CD14-positive monocyte (primary cell): ENCODE results near the gene HES4. TPM values are rescaled to one million over a fixed set of nuclear protein-coding genes. Genes with fewer than 3 reads are reported as not detected.
A peak's percentile ranks its signal among the peaks of the same experiment; 100 is the strongest.

Experiments
- DNase-seq, 3 donors: peaks; one replicate each; pipeline ENCODE4 v3.0.0-alpha.2; 2011 to 2022
- H2AFZ ChIP-seq: 2 replicates; pipeline ENCODE4 v1.6.0; 2012; ENCODE audit warnings: mild to moderate bottlenecking, low read depth, low read length, inconsistent platforms; ENCODE audit not compliant: insufficient read depth, poor library complexity, severe bottlenecking
- H3K27ac ChIP-seq, 2 donors: 1 replicate in 1 of 2; 2 replicates in 1 of 2; pipeline ENCODE4 v1.5.1; 2012 to 2013; ENCODE audit warnings: low read length in 2 of 2, control low read depth in 1 of 2, inconsistent platforms in 1 of 2, low read depth in 1 of 2, mild to moderate bottlenecking in 1 of 2
- H3K27me3 ChIP-seq, 2 donors: one replicate each; pipeline versions ENCODE4 v1.6.0 to v1.6.1; 2011 to 2013; ENCODE audit warnings: low read length in 2 of 2; ENCODE audit not compliant: control insufficient read depth in 2 of 2, insufficient read depth in 2 of 2
- H3K36me3 ChIP-seq, 2 donors: replicated peaks in 1 of 2; 1 replicate in 1 of 2; 2 replicates in 1 of 2; pipeline versions ENCODE4 v1.5.1 to v1.6.1; 2012 to 2013; ENCODE audit warnings: low read length in 2 of 2, control low read depth in 1 of 2, inconsistent platforms in 1 of 2, mild to moderate bottlenecking in 1 of 2; ENCODE audit not compliant: insufficient read depth in 2 of 2, control insufficient read depth in 1 of 2
- H3K4me1 ChIP-seq, 2 donors: 1 replicate in 1 of 2; 2 replicates in 1 of 2; pipeline versions ENCODE4 v1.5.1 to v1.6.1; 2012 to 2013; ENCODE audit warnings: low read length in 2 of 2, control low read depth in 1 of 2, inconsistent platforms in 1 of 2, mild to moderate bottlenecking in 1 of 2, moderate library complexity in 1 of 2; ENCODE audit not compliant: insufficient read depth in 2 of 2, control insufficient read depth in 1 of 2
- H3K4me2 ChIP-seq: replicated peaks from 2 replicates; pipeline ENCODE3; 2012; ENCODE audit warnings: low read length, moderate library complexity, mild to moderate bottlenecking; ENCODE audit not compliant: poor library complexity, severe bottlenecking; ENCODE audit errors: extremely low read depth
- H3K4me3 ChIP-seq, 3 experiments: fragments of 200-600 bp in 1 of 3; sonication (generic) in 1 of 3; replicated peaks in 1 of 3; 1 replicate in 2 of 3; 2 replicates in 1 of 3; pipeline ENCODE4 v1.5.1; 2011 to 2013; ENCODE audit warnings: low read length in 3 of 3, mild to moderate bottlenecking in 3 of 3, control low read depth in 2 of 3, low read depth in 2 of 3, inconsistent platforms in 1 of 3, moderate library complexity in 1 of 3
- H3K79me2 ChIP-seq: 2 replicates; pipeline ENCODE4 v1.6.0; 2012; ENCODE audit warnings: mild to moderate bottlenecking, control low read depth, inconsistent platforms, low read length, moderate library complexity; ENCODE audit not compliant: insufficient read depth
- H3K9ac ChIP-seq: 2 replicates; pipeline ENCODE4 v1.6.0; 2017; ENCODE audit warnings: low read length, mild to moderate bottlenecking; ENCODE audit not compliant: insufficient read depth, poor library complexity, severe bottlenecking
- H3K9me3 ChIP-seq, 2 donors: replicated peaks in 1 of 2; 1 replicate in 1 of 2; 2 replicates in 1 of 2; pipeline versions ENCODE4 v1.5.1 to v1.6.1; 2012 to 2013; ENCODE audit warnings: low read length in 2 of 2, control low read depth in 1 of 2; ENCODE audit not compliant: control insufficient read depth in 1 of 2, insufficient read depth in 1 of 2
- H4K20me1 ChIP-seq: 2 replicates; pipeline ENCODE4 v1.6.0; 2012; ENCODE audit warnings: mild to moderate bottlenecking, low read length, control low read depth, moderate library complexity; ENCODE audit not compliant: insufficient read depth
- H3K27ac Mint-ChIP-seq, 7 donors: one replicate each; pipeline ENCODE4 v1.8.0; 2020; ENCODE audit warnings: mild to moderate bottlenecking in 7 of 7, mixed read lengths in 7 of 7, moderate library complexity in 6 of 7, inconsistent platforms in 2 of 7
- H3K27me3 Mint-ChIP-seq, 3 donors: one replicate each; pipeline ENCODE4 v1.8.0; 2021 to 2022; ENCODE audit warnings: low read depth in 3 of 3, mild to moderate bottlenecking in 3 of 3, mixed read lengths in 3 of 3, moderate library complexity in 3 of 3, inconsistent platforms in 1 of 3
- H3K36me3 Mint-ChIP-seq, 2 donors: one replicate each; pipeline ENCODE4 v1.8.0; 2020; ENCODE audit warnings: mixed read lengths in 2 of 2, inconsistent platforms in 1 of 2, mild to moderate bottlenecking in 1 of 2
- H3K4me1 Mint-ChIP-seq: one replicate; pipeline ENCODE4 v1.8.0; 2020; ENCODE audit warnings: mild to moderate bottlenecking, mixed read lengths
- H3K4me3 Mint-ChIP-seq, 2 donors: one replicate each; pipeline ENCODE4 v1.8.0; 2020; ENCODE audit warnings: mild to moderate bottlenecking in 2 of 2, mixed read lengths in 2 of 2, moderate library complexity in 1 of 2
- H3K9me3 Mint-ChIP-seq, 7 donors: one replicate each; pipeline ENCODE4 v1.8.0; 2020 to 2022; ENCODE audit warnings: mixed read lengths in 7 of 7, mild to moderate bottlenecking in 6 of 7, moderate library complexity in 6 of 7, inconsistent platforms in 2 of 7
- CTCF ChIP-seq: fragments of 200-600 bp; IDR thresholded peaks from one replicate; pipeline ENCODE4 v1.8.0; 2022; ENCODE audit warnings: antibody characterized with exemption, mild to moderate bottlenecking
- WGBS: methylation state at CpG from one replicate; pipeline ENCODE4 v1.1.5; 2013; ENCODE audit warnings: missing lambda C conversion rate; ENCODE audit not compliant: insufficient coverage; 5-methylcytosine and 5-hydroxymethylcytosine counted together
- intact Hi-C, 2 donors: fragments of 100-400 bp; cut with micrococcal nuclease; formaldehyde crosslinking; loops; one replicate each; pipeline versions ENCODE4 v1.15.0 to v1.15.1; 2023
- polyA plus RNA-seq, 3 donors: library from polyadenylated mRNA; depleted of rRNA in 1 of 3; unstranded in 2 of 3; stranded (reverse) in 1 of 3; fragments of 300-500 nt in 2 of 3; fragments of >200 nt in 1 of 3; fragmentation: Illumina TruSeq in 2 of 3; gene quantifications; 1 replicate in 2 of 3; 2 replicates in 1 of 3; pipeline ENCODE4 v1.2.3, GENCODE V29; 2012 to 2021

The HES4 gene
- polyA plus RNA-seq, 3 donors: 1.4 to 26.8 (median 2.0) TPM

- Mint-ChIP-seq H3K4me1 (peaks cover 10% of the 10 kb centered on the region), H3K36me3 (peaks cover 11 to 12% of the 10 kb centered on the region in 2 donors), H3K9me3 (peaks cover 0 to 3% (median 0%) of the 10 kb centered on the region in 7 donors), H3K27me3 (peaks cover 32 to 56% (median 47%) of the 10 kb centered on the region in 3 donors), H3K4me3 (peak overlapping the region in 1 of 2 donors; percentile 53), H3K27ac (no peak overlapping the region)
- Histone ChIP-seq H3K4me1 (peaks cover 16 to 21% of the 10 kb centered on the region in 2 donors), H4K20me1 (no peaks in the 10 kb centered on the region), H3K9ac (no peak overlapping the region), H2AFZ (peak overlapping the region; percentile 87), H3K36me3 (peaks cover 0 to 3% of the 10 kb centered on the region in 2 donors), H3K27me3 (peaks cover 3 to 43% of the 10 kb centered on the region in 2 donors), H3K4me2 (peak overlapping the region; percentile 86), H3K4me3 (peak overlapping the region in 1 of 3 experiments; percentile 79), H3K27ac (no peak overlapping the region), H3K9me3 (peaks cover 0 to 8% of the 10 kb centered on the region in 2 donors), H3K79me2 (no peaks in the 10 kb centered on the region)
- no peak for TF ChIP-seq CTCF
- WGBS: 77% methylated on average over 20 of the region's 23 CpGs
- DNase-seq: no peak
- intact Hi-C loops: loop anchor here in 1 of 2 donors (10.0 kb wide), 1 partner anchor 63 kb away; no protein-coding TSS in a partner anchor
Measured at GRCh38 chr1:967466-968343, 32.2 kb downstream of the HES4 start.

GRCh38 chr1:966704-967300 is 33.1 kb downstream of the HES4 start:
- Mint-ChIP-seq H3K9me3 (peaks cover 0 to 3% (median 0%) of the 10 kb centered on the region in 7 donors), H3K27ac (peak overlapping the region in 1 of 7 donors; percentile 35)
- H3K27ac ChIP-seq: peak overlapping the region in 1 of 2 donors; percentile 62

More at GRCh38 chr1:966704-967300, 33.1 kb downstream of the HES4 start:
- under 1% methylated on average over 60 of the region's 60 CpGs for WGBS
- peaks cover 10% of the 10 kb centered on the region for H3K4me1 Mint-ChIP-seq
- Histone ChIP-seq H3K4me2 (peak overlapping the region; percentile 86), H3K79me2 (no peaks in the 10 kb centered on the region), H3K27me3 (peaks cover 3 to 43% of the 10 kb centered on the region in 2 donors), H3K4me1 (peaks cover 16 to 21% of the 10 kb centered on the region in 2 donors), H3K4me3 (peak overlapping the region; percentile 59 to 79 (median 62)), H3K9me3 (peaks cover 0 to 8% of the 10 kb centered on the region in 2 donors), H3K36me3 (peaks cover 0 to 3% of the 10 kb centered on the region in 2 donors), H2AFZ (peak overlapping the region; percentile 87), H4K20me1 (no peaks in the 10 kb centered on the region), H3K9ac (peak overlapping the region; percentile 75)
- H3K36me3 Mint-ChIP-seq: peaks cover 16 to 19% of the 10 kb centered on the region in 2 donors
- DNase-seq: peak; percentile 60 to 74 (median 66)
- no peak for TF ChIP-seq CTCF
- peak overlapping the region; percentile 83 to 90 for H3K4me3 Mint-ChIP-seq
- intact Hi-C loops: loop anchor here in 1 of 2 donors (10.0 kb wide), 1 partner anchor 62 kb away; no protein-coding TSS in a partner anchor
- H3K27me3 Mint-ChIP-seq: peaks cover 32 to 54% (median 44%) of the 10 kb centered on the region in 3 donors
